GM23338 (cell line): ENCODE measurements around the gene SRGAP1. TPM values are rescaled to one million over a fixed set of nuclear protein-coding genes. Genes with fewer than 3 reads are reported as not detected.

Source experiments
- ATAC-seq: fragments of 200-7000 bp; cut with Tn5 transposase; 3 replicates; pipeline ENCODE4 v1.9.1; 2020
- DNase-seq: peaks from one replicate; pipeline ENCODE4 v3.0.0-alpha.2; 2015; ENCODE audit warnings: low spot score
- H2AFZ ChIP-seq: fragments of 200-600 bp; sonication (generic); 2 replicates; pipeline ENCODE4 v1.8.0; 2016; ENCODE audit warnings: antibody characterized with exemption, mild to moderate bottlenecking, moderate library complexity
- H3F3A ChIP-seq: fragments of 200-600 bp; sonication (generic); replicated peaks from 2 replicates; pipeline ENCODE4 v1.8.0; 2017; ENCODE audit warnings: antibody characterized with exemption, mixed run types, low read depth
- H3K27ac ChIP-seq: fragments of 200-600 bp; sonication (generic); 2 replicates; pipeline ENCODE4 v1.6.1; 2016; ENCODE audit warnings: low read depth
- H3K27me3 ChIP-seq: fragments of 200-600 bp; sonication (generic); 2 replicates; pipeline ENCODE4 v1.8.0; 2016; ENCODE audit warnings: mild to moderate bottlenecking, mixed run types, moderate library complexity; ENCODE audit not compliant: insufficient read depth
- H3K36me3 ChIP-seq: fragments of 200-600 bp; sonication (generic); 2 replicates; pipeline ENCODE4 v1.8.0; 2016; ENCODE audit warnings: mild to moderate bottlenecking; ENCODE audit not compliant: insufficient read depth
- H3K4me1 ChIP-seq: fragments of 200-600 bp; sonication (generic); 2 replicates; pipeline ENCODE4 v1.8.0; 2016; ENCODE audit warnings: mild to moderate bottlenecking, moderate library complexity; ENCODE audit not compliant: insufficient read depth
- H3K4me2 ChIP-seq: fragments of 200-600 bp; sonication (generic); 2 replicates; pipeline ENCODE4 v1.7.1; 2017; ENCODE audit warnings: mixed run types
- H3K4me3 ChIP-seq: fragments of 200-600 bp; sonication (generic); 2 replicates; pipeline ENCODE4 v1.6.1; 2016; ENCODE audit warnings: mixed run types
- H3K79me2 ChIP-seq: fragments of 200-600 bp; sonication (generic); replicated peaks from 2 replicates; pipeline ENCODE4 v1.8.0; 2017; ENCODE audit warnings: mild to moderate bottlenecking; ENCODE audit not compliant: insufficient read depth
- H3K9me2 ChIP-seq: fragments of 200-600 bp; sonication (generic); 2 replicates; pipeline ENCODE4 v1.8.0; 2017; ENCODE audit not compliant: insufficient read depth
- H4K20me1 ChIP-seq: fragments of 200-600 bp; sonication (generic); replicated peaks from 2 replicates; pipeline ENCODE4 v1.8.0; 2017; ENCODE audit warnings: mild to moderate bottlenecking; ENCODE audit not compliant: insufficient read depth
- H3K27ac Mint-ChIP-seq: 2 replicates; pipeline ENCODE4 v1.8.0; 2020; ENCODE audit warnings: inconsistent platforms, mild to moderate bottlenecking, moderate library complexity, mixed read lengths
- H3K27me3 Mint-ChIP-seq: 3 replicates; pipeline ENCODE4 v1.8.0; 2022; ENCODE audit warnings: low read depth, mild to moderate bottlenecking, moderate library complexity, mixed read lengths, inconsistent platforms; ENCODE audit not compliant: insufficient read depth, poor library complexity
- H3K36me3 Mint-ChIP-seq: 3 replicates; pipeline ENCODE4 v1.8.0; 2021; ENCODE audit warnings: low read depth, mild to moderate bottlenecking, inconsistent platforms, moderate library complexity, mixed read lengths
- H3K4me1 Mint-ChIP-seq: 3 replicates; pipeline ENCODE4 v1.8.0; 2020; ENCODE audit warnings: mild to moderate bottlenecking, inconsistent platforms, mixed read lengths
- H3K4me3 Mint-ChIP-seq: 3 replicates; pipeline ENCODE4 v1.8.0; 2021; ENCODE audit warnings: moderate library complexity, mild to moderate bottlenecking, inconsistent platforms, mixed read lengths
- H3K9me3 Mint-ChIP-seq: 3 replicates; pipeline ENCODE4 v1.8.0; 2020; ENCODE audit warnings: moderate library complexity, mild to moderate bottlenecking, inconsistent platforms, mixed read lengths
- CREB1 ChIP-seq: fragments of 250-450 bp; sonication (Bioruptor Pico); IDR thresholded peaks from 2 replicates; pipeline ENCODE4 v1.5.0; 2020; ENCODE audit warnings: low read depth, mild to moderate bottlenecking, moderate library complexity
- CTCF ChIP-seq, 2 experiments: fragments of 200-600 bp in 1 of 2; sonication (generic) in 1 of 2; conservative IDR thresholded peaks; 2 replicates each; pipeline versions ENCODE4 v1.5.1 to v1.6.1; 2016 to 2017; ENCODE audit warnings: antibody characterized with exemption in 2 of 2, low read depth in 2 of 2, mild to moderate bottlenecking in 2 of 2, moderate library complexity in 1 of 2
- ETS1 ChIP-seq: IDR thresholded peaks from 2 replicates; pipeline ENCODE4 v1.6.1; 2016; ENCODE audit warnings: antibody characterized with exemption
- EZH2phosphoT487 ChIP-seq: fragments of 200-600 bp; sonication (generic); IDR thresholded peaks from one replicate; pipeline ENCODE4 v1.8.1; 2018; ENCODE audit warnings: antibody characterized with exemption; ENCODE audit not compliant: unreplicated experiment
- JUNB ChIP-seq: IDR thresholded peaks from one replicate; pipeline ENCODE4 v1.6.1; 2016; ENCODE audit warnings: antibody characterized with exemption; ENCODE audit not compliant: unreplicated experiment
- POLR2AphosphoS5 ChIP-seq: IDR thresholded peaks from 2 replicates; pipeline ENCODE4 v1.6.1; 2016; ENCODE audit warnings: antibody characterized with exemption, low read depth
- STAT1 ChIP-seq: IDR thresholded peaks from one replicate; pipeline ENCODE4 v1.6.1; 2016; ENCODE audit warnings: antibody characterized with exemption; ENCODE audit not compliant: unreplicated experiment
- ZNF114 ChIP-seq: fragments of 250-450 bp; sonication (Bioruptor Pico); IDR thresholded peaks from 2 replicates; pipeline ENCODE4 v1.5.0; 2020; ENCODE audit warnings: mild to moderate bottlenecking, moderate library complexity
- ZNF331 ChIP-seq: fragments of 250-450 bp; sonication (Bioruptor Pico); IDR thresholded peaks from 2 replicates; pipeline ENCODE4 v1.5.0; 2020; ENCODE audit warnings: low read depth, mild to moderate bottlenecking, moderate library complexity
- ZNF462 ChIP-seq: fragments of 250-450 bp; sonication (Bioruptor Pico); IDR thresholded peaks from 2 replicates; pipeline ENCODE4 v1.5.0; 2020; ENCODE audit warnings: mild to moderate bottlenecking, moderate library complexity
- polyA plus RNA-seq: library from polyadenylated mRNA; unstranded; fragments of >200 nt; fragmentation: Nextera tagmentation; extraction: Ambion mirVana; gene quantifications from 2 replicates; pipeline ENCODE4 v1.2.1, GENCODE V29; 2016
- total RNA-seq: library from RNA; depleted of rRNA; stranded (reverse); fragments of >200 nt; shearing (Covaris generic); gene quantifications from 2 replicates; pipeline ENCODE4 v1.2.3, GENCODE V29; 2014

Gene SRGAP1
- total and polyA plus RNA-seq, 2 experiments from 2014 or later, result 6.1 to 8.1 TPM

- H3K79me2 ChIP-seq, result no peaks in the 10 kb centered on the region
- TF ChIP-seq EZH2phosphoT487, result no peak
- TF ChIP-seq STAT1, result no peak
- TF ChIP-seq ETS1, result no peak
- ATAC-seq, result no peak
These were observed 117.0 kb downstream of the SRGAP1 start for GRCh38 chr12:63961543-63961942.

GRCh38 chr12:63963868-63964267 is 119.4 kb downstream of the SRGAP1 start:
- no peak overlapping the region for H2AFZ ChIP-seq
- no peak overlapping the region for H3K27ac ChIP-seq
- Mint-ChIP-seq H3K36me3 (no peaks in the 10 kb centered on the region), H3K27me3 (no peaks in the 10 kb centered on the region), H3K4me3 (no peak overlapping the region), H3K27ac (no peak overlapping the region), H3K9me3 (no peaks in the 10 kb centered on the region), H3K4me1 (peaks cover 25% of the 10 kb centered on the region; the same call in 2 of the 3 replicates)
- no peaks in the 10 kb centered on the region for H3K79me2 ChIP-seq
- no peaks in the 10 kb centered on the region for H3K9me2 ChIP-seq
- no peaks in the 10 kb centered on the region for H3K36me3 ChIP-seq
- no peak for DNase-seq
- ATAC-seq, result no peak
- H4K20me1 ChIP-seq, result no peaks in the 10 kb centered on the region
- H3K4me3 ChIP-seq, result no peak overlapping the region
- H3K27me3 ChIP-seq, result no peaks in the 10 kb centered on the region
- H3K4me1 ChIP-seq, result peaks cover 7% of the 10 kb centered on the region
- H3K4me2 ChIP-seq, result no peak overlapping the region
- H3F3A ChIP-seq, result no peaks in the 10 kb centered on the region
- TF ChIP-seq CREB1 (CRISPR knock-in tag), result no peak
- TF ChIP-seq EZH2phosphoT487, result no peak
- TF ChIP-seq POLR2AphosphoS5, result no peak
- TF ChIP-seq ZNF462 (CRISPR knock-in tag), result no peak
- TF ChIP-seq ETS1, result no peak
- no peak for TF ChIP-seq STAT1
- no peak for TF ChIP-seq ZNF331 (CRISPR knock-in tag)
- no peak for TF ChIP-seq JUNB
- TF ChIP-seq CTCF (conservative IDR thresholded peaks at IDR 0.05; ENCODE audit: low read depth in 2 of 2), result no peak
- TF ChIP-seq ZNF114 (CRISPR knock-in tag), result no peak

More at GRCh38 chr12:63961543-63961942, 117.0 kb downstream of the SRGAP1 start:
- H3K4me2 ChIP-seq, result no peak overlapping the region
- no peak for DNase-seq
- H3K36me3 ChIP-seq, result no peaks in the 10 kb centered on the region
- H3K4me1 ChIP-seq, result peaks cover 6% of the 10 kb centered on the region
- Mint-ChIP-seq H3K4me1 (peaks cover 9% of the 10 kb centered on the region; the same call in 2 of the 3 replicates), H3K4me3 (no peak overlapping the region), H3K9me3 (no peaks in the 10 kb centered on the region), H3K27me3 (no peaks in the 10 kb centered on the region), H3K36me3 (no peaks in the 10 kb centered on the region), H3K27ac (no peak overlapping the region)
- H3K27ac ChIP-seq, result no peak overlapping the region
- H3F3A ChIP-seq, result no peaks in the 10 kb centered on the region
- H3K4me3 ChIP-seq, result no peak overlapping the region
- no peak overlapping the region for H2AFZ ChIP-seq
- H3K9me2 ChIP-seq, result no peaks in the 10 kb centered on the region
- H4K20me1 ChIP-seq, result no peaks in the 10 kb centered on the region
- no peaks in the 10 kb centered on the region for H3K27me3 ChIP-seq
